Liver (tissue), 9 donors: ENCODE measurements around the gene KIF6. TPM values are rescaled to one million over a fixed set of nuclear protein-coding genes. Genes with fewer than 3 reads are reported as not detected.

Experiments
- DNase-seq: peaks from one replicate; pipeline ENCODE4 v3.0.0-alpha.2; 2017; ENCODE audit warnings: low spot score
- H3K27ac ChIP-seq, 2 donors: one replicate each; pipeline ENCODE4 v1.7.0; 2013; ENCODE audit warnings: inconsistent platforms in 2 of 2, low read length in 2 of 2, control low read depth in 1 of 2, low read depth in 1 of 2, mild to moderate bottlenecking in 1 of 2
- H3K27me3 ChIP-seq, 4 donors: one replicate each; pipeline versions ENCODE4 v1.6.1 to v1.7.0; 2013; ENCODE audit warnings: low read length in 3 of 4, inconsistent platforms in 1 of 4, mild to moderate bottlenecking in 1 of 4, moderate library complexity in 1 of 4; ENCODE audit not compliant: control insufficient read depth in 4 of 4, insufficient read depth in 4 of 4
- H3K36me3 ChIP-seq, 4 donors: one replicate each; pipeline versions ENCODE4 v1.6.1 to v1.7.0; 2013; ENCODE audit warnings: low read length in 3 of 4, mild to moderate bottlenecking in 3 of 4, low read depth in 1 of 4, moderate library complexity in 1 of 4; ENCODE audit not compliant: control insufficient read depth in 4 of 4, insufficient read depth in 3 of 4
- H3K4me1 ChIP-seq, 4 donors: one replicate each; pipeline versions ENCODE4 v1.6.1 to v1.7.0; 2013; ENCODE audit warnings: low read length in 3 of 4, mild to moderate bottlenecking in 3 of 4, moderate library complexity in 1 of 4; ENCODE audit not compliant: control insufficient read depth in 4 of 4, insufficient read depth in 4 of 4
- H3K4me3 ChIP-seq, 3 donors: one replicate each; pipeline versions ENCODE4 v1.6.1 to v1.7.0; 2013; ENCODE audit warnings: low read length in 3 of 3, control low read depth in 1 of 3, low read depth in 1 of 3, mild to moderate bottlenecking in 1 of 3
- H3K9ac ChIP-seq, 2 donors: one replicate each; pipeline ENCODE4 v1.7.0; 2013; ENCODE audit warnings: low read length in 2 of 2, mild to moderate bottlenecking in 2 of 2, moderate library complexity in 2 of 2, control low read depth in 1 of 2, low read depth in 1 of 2
- H3K9me3 ChIP-seq, 4 donors: one replicate each; pipeline versions ENCODE4 v1.6.1 to v1.7.0; 2013; ENCODE audit warnings: low read length in 3 of 4; ENCODE audit not compliant: control insufficient read depth in 4 of 4
- ATF3 ChIP-seq: IDR thresholded peaks from 2 replicates; pipeline ENCODE4 v1.6.1; 2016; ENCODE audit warnings: antibody characterized with exemption
- CTCF ChIP-seq: fragments of 150-350 bp; IDR thresholded peaks from 2 replicates; pipeline ENCODE4 v1.5.1; 2017; ENCODE audit warnings: improper control_type of control experiment, low read depth, low read length; ENCODE audit not compliant: missing input control
- EGR1 ChIP-seq, 2 donors: IDR thresholded peaks; 2 replicates each; pipeline ENCODE4 v1.6.1; 2016 to 2018; ENCODE audit warnings: antibody characterized with exemption in 2 of 2, low read depth in 2 of 2
- FOXA1 ChIP-seq: IDR thresholded peaks from 2 replicates; pipeline ENCODE4 v1.6.1; 2016; ENCODE audit warnings: antibody characterized with exemption
- FOXA2 ChIP-seq: IDR thresholded peaks from 2 replicates; pipeline ENCODE4 v1.6.1; 2016; ENCODE audit warnings: antibody characterized with exemption
- GABPA ChIP-seq, 2 donors: IDR thresholded peaks in 1 of 2; conservative IDR thresholded peaks in 1 of 2; 2 replicates each; pipeline ENCODE4 v1.6.1; 2016; ENCODE audit warnings: antibody characterized with exemption in 2 of 2, mild to moderate bottlenecking in 1 of 2, moderate library complexity in 1 of 2
- HNF4A ChIP-seq, 2 donors: conservative IDR thresholded peaks; 2 replicates each; pipeline ENCODE4 v1.6.1; 2016; ENCODE audit warnings: antibody characterized with exemption in 2 of 2, mild to moderate bottlenecking in 2 of 2
- HNF4G ChIP-seq: IDR thresholded peaks from 2 replicates; pipeline ENCODE4 v1.6.1; 2016; ENCODE audit warnings: antibody characterized with exemption
- JUND ChIP-seq, 2 donors: IDR thresholded peaks; 2 replicates each; pipeline ENCODE4 v1.6.1; 2016; ENCODE audit warnings: antibody characterized with exemption in 2 of 2
- MAX ChIP-seq: IDR thresholded peaks from 2 replicates; pipeline ENCODE4 v1.6.1; 2016; ENCODE audit warnings: antibody characterized with exemption
- NR2F2 ChIP-seq: IDR thresholded peaks from 2 replicates; pipeline ENCODE4 v1.6.1; 2016; ENCODE audit warnings: antibody characterized with exemption
- RAD21 ChIP-seq, 2 donors: IDR thresholded peaks; 2 replicates each; pipeline ENCODE4 v1.6.1; 2016; ENCODE audit warnings: antibody characterized with exemption in 2 of 2, mild to moderate bottlenecking in 2 of 2
- REST ChIP-seq: IDR thresholded peaks from 2 replicates; pipeline ENCODE4 v1.6.1; 2016; ENCODE audit warnings: antibody characterized with exemption, mild to moderate bottlenecking
- RXRA ChIP-seq, 2 donors: IDR thresholded peaks; 2 replicates each; pipeline ENCODE4 v1.6.1; 2017 to 2018; ENCODE audit warnings: antibody characterized with exemption in 2 of 2, mild to moderate bottlenecking in 1 of 2
- SP1 ChIP-seq: IDR thresholded peaks from 2 replicates; pipeline ENCODE4 v1.6.1; 2018; ENCODE audit warnings: antibody characterized with exemption, mild to moderate bottlenecking
- TAF1 ChIP-seq: conservative IDR thresholded peaks from 2 replicates; pipeline ENCODE4 v1.6.1; 2016; ENCODE audit warnings: antibody characterized with exemption, mild to moderate bottlenecking
- YY1 ChIP-seq: IDR thresholded peaks from 2 replicates; pipeline ENCODE4 v1.6.1; 2016; ENCODE audit warnings: antibody characterized with exemption, mild to moderate bottlenecking
- ZBTB33 ChIP-seq: IDR thresholded peaks from 2 replicates; pipeline ENCODE4 v1.6.1; 2016; ENCODE audit warnings: antibody characterized with exemption
- WGBS: extraction: QIAGEN DNeasy Blood & Tissue Kit; methylation state at CpG from one replicate; pipeline ENCODE4 v1.1.7; 2013; 5-methylcytosine and 5-hydroxymethylcytosine counted together
- polyA plus RNA-seq, 2 donors: library from polyadenylated mRNA; stranded (reverse) in 1 of 2; unstranded in 1 of 2; fragments of 200-250 nt in 1 of 2; fragments of >200 nt in 1 of 2; fragmentation: Nextera tagmentation in 1 of 2; extraction: Ambion mirVana in 1 of 2; gene quantifications; one replicate each; pipeline versions ENCODE4 v1.2.1 to v1.2.3, GENCODE V29; 2013 to 2015
- total RNA-seq, 2 donors: library from RNA; depleted of rRNA; stranded (reverse); fragments of >200 nt; gene quantifications; one replicate each; pipeline ENCODE4 v1.2.3, GENCODE V29; 2014
- donor health status: healthy.
- donor health status: healthy.
- donor health status: healthy.
- donor health status: healthy.
- donor health status: healthy.

Gene KIF6
- total and polyA plus RNA-seq, 4 donors, result 0.17 to 7.5 (median 0.29) TPM

- no peak for DNase-seq
- H3K27ac ChIP-seq, result no peak overlapping the region
- WGBS, result 85% methylated on average over 7 of the region's 7 CpGs
- H3K4me1 ChIP-seq, result peaks cover 0 to 2% (median 0%) of the 10 kb centered on the region in 4 donors
- H3K9me3 ChIP-seq, result no peaks in the 10 kb centered on the region
- H3K9ac ChIP-seq, result no peak overlapping the region
- H3K4me3 ChIP-seq, result no peak overlapping the region
- H3K27me3 ChIP-seq, result no peaks in the 10 kb centered on the region
- TF ChIP-seq ZBTB33, result no peak
- no peak for TF ChIP-seq MAX
- TF ChIP-seq HNF4A (conservative IDR thresholded peaks at IDR 0.05), result no peak
- TF ChIP-seq HNF4G, result no peak
- TF ChIP-seq SP1, result no peak
- TF ChIP-seq ATF3, result no peak
- no peak for TF ChIP-seq GABPA (IDR thresholded peaks at IDR 0.05 in 1 of 2, conservative IDR thresholded peaks at IDR 0.05 in 1 of 2)
- no peak for TF ChIP-seq NR2F2
- TF ChIP-seq CTCF, result no peak
- no peak for TF ChIP-seq YY1
- no peak for TF ChIP-seq FOXA2
- no peak for TF ChIP-seq TAF1
- TF ChIP-seq EGR1 (IDR thresholded peaks at IDR 0.05; ENCODE audit: low read depth in 2 of 2), result no peak
- no peak for TF ChIP-seq RAD21 (IDR thresholded peaks at IDR 0.05)
- no peak for TF ChIP-seq FOXA1
- TF ChIP-seq JUND (IDR thresholded peaks at IDR 0.05), result no peak
- TF ChIP-seq RXRA (IDR thresholded peaks at IDR 0.05), result no peak
- TF ChIP-seq REST, result no peak
- H3K36me3 ChIP-seq, result no peaks in the 10 kb centered on the region
Measured at GRCh38 chr6:39333644-39334438, 391.4 kb downstream of the KIF6 start.
